Left lung (tissue), 10 donors: ENCODE results near the gene TRDN. TPM values are rescaled to one million over a fixed set of nuclear protein-coding genes. Genes with fewer than 3 reads are reported as not detected.
"Not testable (repeated sequence)": the region's sequence is repeated elsewhere in the genome, so short reads cannot be mapped to it uniquely, and the experiment has no call there.

Experiments used
- ATAC-seq: fragments of 200-7000 bp; cut with Tn5 transposase; one replicate; pipeline ENCODE4 v1.9.1; 2020; ENCODE audit warnings: moderate library complexity
- DNase-seq, 4 donors: peaks; one replicate each; pipeline ENCODE4 v3.0.0-alpha.2; 2013 to 2020
- H3K27ac ChIP-seq, 2 donors: fragments of 200-600 bp; sonication (generic) in 1 of 2; one replicate each; pipeline versions ENCODE4 v1.5.0 to v1.8.0; 2020 to 2021
- H3K27me3 ChIP-seq, 2 donors: fragments of 200-600 bp; sonication (generic) in 1 of 2; one replicate each; pipeline versions ENCODE4 v1.5.0 to v1.8.0; 2020 to 2021
- H3K36me3 ChIP-seq, 2 donors: fragments of 200-600 bp; sonication (generic) in 1 of 2; one replicate each; pipeline versions ENCODE4 v1.5.0 to v1.8.0; 2020 to 2021
- H3K4me1 ChIP-seq, 2 donors: fragments of 200-600 bp; one replicate each; pipeline ENCODE4 v1.8.0; 2021
- H3K4me3 ChIP-seq, 2 donors: fragments of 200-600 bp; sonication (generic) in 1 of 2; one replicate each; pipeline versions ENCODE4 v1.5.0 to v1.8.0; 2020 to 2021; ENCODE audit warnings: mild to moderate bottlenecking in 1 of 2
- H3K9me3 ChIP-seq, 2 donors: fragments of 200-600 bp; sonication (generic) in 1 of 2; one replicate each; pipeline versions ENCODE4 v1.5.0 to v1.8.0; 2020 to 2021
- CTCF ChIP-seq, 2 donors: fragments of 200-600 bp; sonication (generic) in 1 of 2; IDR thresholded peaks; one replicate each; pipeline versions ENCODE4 v1.5.0 to v1.8.0; 2021; ENCODE audit warnings: antibody characterized with exemption in 2 of 2
- intact Hi-C, 2 donors: fragments of 100-400 bp; cut with DNase I; formaldehyde crosslinking; loops; one replicate each; pipeline versions ENCODE4 v1.11.2 to v1.14.2; 2022
- polyA plus RNA-seq, 6 donors: library from polyadenylated mRNA; unstranded; fragments of 120-200 nt; gene quantifications; one replicate each; pipeline ENCODE4 v1.2.1, GENCODE V29; 2013; ENCODE audit not compliant: insufficient read length in 6 of 6
- total RNA-seq, 2 donors: library from RNA; stranded (reverse); fragmentation: NEBNext Ultra II Directional; extraction: Animal tissue kit (Norgen Biotek cat#: 25700); gene quantifications; one replicate each; pipeline ENCODE4 v1.2.1, GENCODE V29; 2021
- donor health status: DM: no; HTN: yes; CAD: no.
- donor health status: DM: no; HTN: no; CAD: no.

The TRDN gene
- total and polyA plus RNA-seq, 8 donors = 0.03 to 0.18 (median 0.11) TPM; not detected in 3

DNA sequence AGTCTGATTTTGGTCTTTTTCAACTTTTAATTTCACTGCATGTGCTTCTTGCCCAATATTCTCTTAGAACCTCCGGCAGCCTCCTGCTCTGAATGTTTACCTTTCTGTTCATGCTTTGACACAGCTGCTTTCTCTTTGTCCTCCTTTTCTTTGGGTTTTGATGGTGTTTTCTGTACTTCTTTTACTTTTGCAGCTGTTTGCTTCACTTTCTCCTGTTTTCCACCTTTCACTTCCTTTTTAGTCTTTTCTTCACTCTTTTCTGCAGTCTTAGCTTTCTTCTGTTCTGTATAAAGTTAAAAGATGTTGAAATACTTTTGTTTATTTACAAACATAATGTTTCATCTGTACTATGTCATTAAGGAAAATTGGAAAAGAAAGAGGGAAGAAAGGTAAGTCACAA lies 133.1 kb downstream of the TRDN start:
- Histone ChIP-seq H3K4me1 (no peaks in the 10 kb centered on the region), H3K9me3 (peaks cover 0 to 2% of the 10 kb centered on the region in 2 donors), H3K27ac (no peak overlapping the region), H3K27me3 (no peaks in the 10 kb centered on the region), H3K36me3 (no peaks in the 10 kb centered on the region), H3K4me3 (no peak overlapping the region)
- TF ChIP-seq CTCF (IDR thresholded peaks at IDR 0.05) = no peak
- DNase-seq (no peak), ATAC-seq (no peak)
- intact Hi-C loops = no loop called here

- ATAC-seq = no peak
- H3K9me3 ChIP-seq = no peaks in the 10 kb centered on the region
- H3K4me3 ChIP-seq = no peak overlapping the region
- TF ChIP-seq CTCF (IDR thresholded peaks at IDR 0.05) = no peak
- H3K4me1 ChIP-seq = no peaks in the 10 kb centered on the region
- no peaks in the 10 kb centered on the region for H3K27me3 ChIP-seq
- H3K27ac ChIP-seq = no peak overlapping the region
- intact Hi-C loops = no loop called here
- DNase-seq = no peak
- no peaks in the 10 kb centered on the region for H3K36me3 ChIP-seq
Observed at GRCh38 chr6:123497025-123497424, 139.7 kb downstream of the TRDN start.

DNA sequence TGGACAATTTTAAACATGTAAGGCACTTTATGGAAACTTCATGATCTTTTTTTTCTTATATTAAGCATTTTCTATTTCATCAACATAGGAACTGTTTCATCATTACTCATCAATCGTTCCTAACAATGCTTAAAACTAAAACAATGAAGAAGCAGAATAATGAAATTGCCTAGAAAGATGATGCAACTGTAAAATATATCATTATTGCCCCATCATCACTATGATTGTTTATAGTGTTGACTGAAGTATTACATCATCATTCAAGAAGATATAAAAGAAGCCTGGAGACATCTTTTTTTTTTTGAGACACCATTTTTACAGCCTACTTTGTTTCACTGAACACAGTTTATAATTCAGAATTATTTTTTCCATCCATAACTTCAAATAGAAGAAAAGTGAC lies 147.2 kb downstream of the TRDN start:
- Histone ChIP-seq H3K9me3 (no peaks in the 10 kb centered on the region), H3K36me3 (no peaks in the 10 kb centered on the region), H3K27me3 (peaks cover 0 to 3% of the 10 kb centered on the region in 2 donors), H3K4me3 (no peak overlapping the region), H3K27ac (no peak overlapping the region), H3K4me1 (no peaks in the 10 kb centered on the region)
- no peak for TF ChIP-seq CTCF (IDR thresholded peaks at IDR 0.05)
- DNase-seq (no peak), ATAC-seq (no peak)
- intact Hi-C loops = no loop called here

DNA sequence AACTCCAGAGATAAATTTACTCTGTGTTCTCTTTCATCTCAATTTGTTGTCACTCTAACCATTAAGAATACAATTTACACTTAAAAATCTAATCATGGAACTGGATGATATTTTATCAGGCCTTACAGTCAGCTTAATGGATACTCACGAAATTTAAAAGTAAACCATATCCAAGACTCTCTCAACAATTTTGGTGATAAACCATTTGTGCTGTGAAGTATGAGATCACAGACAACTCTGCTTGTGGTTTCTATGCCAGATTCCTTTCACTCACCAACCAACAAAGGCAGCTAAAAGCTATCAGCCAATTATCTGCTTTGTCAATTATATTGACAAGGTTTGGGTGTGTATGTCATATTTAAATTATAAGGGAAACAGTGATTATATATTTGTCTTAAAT lies 155.8 kb downstream of the TRDN start:
- Histone ChIP-seq H3K9me3 (peaks cover 0 to 2% of the 10 kb centered on the region in 2 donors), H3K4me3 (no peak overlapping the region), H3K36me3 (no peaks in the 10 kb centered on the region), H3K27me3 (no peaks in the 10 kb centered on the region), H3K4me1 (no peaks in the 10 kb centered on the region), H3K27ac (no peak overlapping the region)
- DNase-seq (no peak), ATAC-seq (no peak)
- no peak for TF ChIP-seq CTCF (IDR thresholded peaks at IDR 0.05)
- intact Hi-C loops = no loop called here

DNA sequence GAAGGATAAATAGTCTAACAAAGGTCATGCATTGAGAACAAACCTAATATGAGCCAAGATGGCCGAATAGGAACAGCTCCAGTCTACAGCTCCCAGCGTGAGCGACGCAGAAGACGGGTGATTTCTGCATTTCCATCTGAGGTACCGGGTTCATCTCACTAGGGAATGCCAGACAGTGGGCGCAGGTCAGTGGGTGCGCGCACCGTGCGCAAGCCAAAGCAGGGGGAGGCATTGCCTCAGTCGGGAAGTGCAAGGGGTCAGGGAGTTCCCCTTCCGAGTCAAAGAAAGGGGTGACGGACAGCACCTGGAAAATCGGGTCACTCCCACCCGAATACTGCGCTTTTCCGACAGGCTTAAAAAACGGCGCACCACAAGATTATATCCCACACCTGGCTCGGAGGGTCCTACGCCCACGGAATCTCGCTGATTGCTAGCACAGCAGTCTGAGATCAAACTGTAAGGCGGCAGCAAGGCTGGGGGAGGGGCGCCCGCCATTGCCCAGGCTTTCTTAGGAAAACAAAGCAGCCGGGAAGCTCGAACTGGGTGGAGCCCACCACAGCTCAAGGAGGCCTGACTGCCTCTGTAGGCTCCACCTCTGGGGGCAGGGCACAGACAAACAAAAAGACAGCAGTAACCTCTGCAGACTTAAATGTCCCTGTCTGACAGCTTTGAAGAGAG lies 164.6 kb downstream of the TRDN start:
- intact Hi-C loops, ATAC-seq, H3K9me3 ChIP-seq, H3K27me3 ChIP-seq, H3K36me3 ChIP-seq, H3K27ac ChIP-seq, DNase-seq, H3K4me3 ChIP-seq, H3K4me1 ChIP-seq: not testable (repeated sequence)

DNA sequence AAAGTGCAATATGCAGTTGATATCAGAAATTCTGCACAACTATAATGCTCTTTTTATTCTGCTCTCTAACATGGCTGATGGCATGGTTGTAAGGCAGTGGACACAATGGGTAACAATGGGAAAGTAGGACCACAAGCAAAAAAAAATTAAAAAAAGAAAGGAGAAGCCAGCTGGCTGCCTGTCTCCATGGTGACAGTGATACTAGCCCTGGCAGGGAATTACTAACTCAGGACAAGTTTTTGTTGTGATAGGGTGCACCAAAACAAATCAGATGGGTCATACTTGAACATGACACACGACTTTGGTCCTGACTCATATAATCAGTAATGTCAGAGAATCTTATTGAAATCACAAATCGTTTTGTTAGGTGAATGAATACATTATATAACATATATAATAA lies 169.4 kb downstream of the TRDN start:
- intact Hi-C loops = no loop called here
- Histone ChIP-seq H3K27ac (no peak overlapping the region), H3K27me3 (no peaks in the 10 kb centered on the region), H3K36me3 (no peaks in the 10 kb centered on the region), H3K4me3 (no peak overlapping the region), H3K4me1 (no peaks in the 10 kb centered on the region), H3K9me3 (no peaks in the 10 kb centered on the region)
- TF ChIP-seq CTCF (IDR thresholded peaks at IDR 0.05) = no peak
- no peak for ATAC-seq
- no peak for DNase-seq
